Activated CD4-positive, alpha-beta T cell treated with anti-CD3 and anti-CD28 coated beads, Interleukin-2, amount 50 U/mL, for 48 hours (primary cell): ENCODE data around the gene CRAT.
"Not testable (repeated sequence)": the region's sequence is repeated elsewhere in the genome, so short reads cannot be mapped to it uniquely, and the experiment has no call there.

Experiments used
- DNase-seq, 2 experiments: peaks; one replicate each; pipeline ENCODE4 v3.0.0-alpha.2; 2020

Gene CRAT

DNA sequence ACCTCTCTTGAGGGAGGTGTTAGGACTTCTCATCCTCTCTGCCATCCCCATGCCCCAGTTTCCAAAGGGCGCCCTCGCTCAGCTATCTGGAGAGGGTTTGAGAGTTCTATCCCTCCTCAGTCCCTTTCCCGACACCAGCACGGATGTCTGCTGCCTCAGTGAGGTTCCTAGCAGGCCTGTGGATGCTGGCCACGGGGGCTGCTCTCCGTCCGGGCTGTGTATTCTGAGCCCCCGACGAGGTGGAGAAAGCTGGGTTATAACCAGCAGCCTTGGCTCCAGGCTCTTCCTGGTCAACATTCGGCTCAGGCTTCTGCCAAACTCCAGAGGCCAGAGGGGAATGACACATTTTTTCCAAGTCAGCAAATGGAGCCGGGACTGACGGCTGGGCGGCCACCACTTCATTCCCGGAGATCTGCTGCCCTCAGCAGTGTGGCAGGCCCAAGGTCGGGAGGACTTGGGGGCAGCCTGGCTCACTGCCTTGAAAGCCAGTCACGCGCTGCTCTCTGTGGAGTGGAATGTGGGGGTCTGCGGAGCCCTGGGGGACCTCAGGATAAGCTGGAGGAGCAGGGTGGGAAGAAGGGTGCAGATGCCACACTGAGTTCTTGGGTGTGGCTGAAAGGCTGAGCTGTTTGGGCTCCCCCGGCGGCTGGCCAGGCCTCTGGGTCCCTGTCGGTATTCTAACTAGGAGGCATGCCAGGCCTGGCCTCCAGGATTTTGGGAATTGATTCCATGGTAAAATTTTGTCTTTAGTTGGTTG lies 28.1 kb upstream of the CRAT start:
- DNase-seq: no peak

DNA sequence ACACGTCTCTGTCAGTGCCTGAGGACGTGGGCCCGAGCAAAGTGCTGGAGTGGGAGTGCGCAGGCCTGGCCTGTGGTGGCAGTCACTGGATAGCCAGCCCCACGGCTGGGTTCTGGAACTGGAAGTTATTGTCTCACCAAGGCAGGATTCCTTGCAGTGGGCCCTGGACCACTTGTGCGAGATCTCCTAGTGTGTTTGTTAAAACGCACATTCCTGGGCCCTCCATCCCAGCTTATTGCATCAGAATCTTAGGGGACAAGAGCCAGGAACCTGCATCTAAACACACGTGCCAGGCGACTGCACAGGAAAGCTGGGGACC lies 27.5 kb upstream of the CRAT start:
- no peak for DNase-seq

DNA sequence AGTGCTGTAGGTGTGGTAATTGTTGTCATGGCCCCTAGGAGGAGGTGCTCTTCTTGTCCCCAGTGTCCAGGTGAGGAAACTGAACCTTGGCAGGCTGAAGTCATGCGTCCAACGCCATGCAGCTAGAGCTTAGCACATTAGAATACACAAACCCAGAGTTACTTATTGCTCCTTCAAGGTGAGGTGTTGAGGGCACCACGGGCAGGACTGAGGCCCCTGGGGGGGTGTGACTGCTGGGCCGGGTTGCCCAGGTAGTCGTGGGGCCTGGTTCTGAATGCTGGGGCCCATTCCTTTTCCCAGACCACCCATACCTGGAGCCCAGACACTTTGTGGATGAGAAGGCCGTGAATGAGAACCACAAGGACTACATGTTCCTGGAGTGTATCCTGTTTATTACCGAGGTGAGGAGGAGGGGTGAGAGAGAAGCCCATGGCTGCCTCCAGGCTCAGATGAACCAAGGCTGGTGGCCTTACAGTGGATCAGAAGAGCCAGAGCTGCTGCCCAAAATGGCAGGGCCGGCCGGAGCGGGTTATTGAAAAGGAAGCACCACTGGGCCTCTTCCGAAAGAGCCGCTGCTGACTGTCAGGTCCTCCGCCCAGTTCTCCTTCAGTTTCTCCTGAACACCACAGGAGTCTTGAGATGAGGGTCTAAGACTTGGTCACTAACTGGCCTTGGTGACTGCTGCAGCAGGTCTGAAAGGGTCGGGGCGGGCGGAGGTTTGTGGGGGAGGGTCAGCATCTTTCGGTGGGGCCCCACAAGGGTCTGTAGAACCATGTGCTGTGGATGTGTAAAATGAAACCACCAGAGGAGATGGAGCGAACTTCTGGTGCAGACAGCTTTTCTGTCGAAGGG lies 26.9 kb upstream of the CRAT start:
- no peak for DNase-seq

DNA sequence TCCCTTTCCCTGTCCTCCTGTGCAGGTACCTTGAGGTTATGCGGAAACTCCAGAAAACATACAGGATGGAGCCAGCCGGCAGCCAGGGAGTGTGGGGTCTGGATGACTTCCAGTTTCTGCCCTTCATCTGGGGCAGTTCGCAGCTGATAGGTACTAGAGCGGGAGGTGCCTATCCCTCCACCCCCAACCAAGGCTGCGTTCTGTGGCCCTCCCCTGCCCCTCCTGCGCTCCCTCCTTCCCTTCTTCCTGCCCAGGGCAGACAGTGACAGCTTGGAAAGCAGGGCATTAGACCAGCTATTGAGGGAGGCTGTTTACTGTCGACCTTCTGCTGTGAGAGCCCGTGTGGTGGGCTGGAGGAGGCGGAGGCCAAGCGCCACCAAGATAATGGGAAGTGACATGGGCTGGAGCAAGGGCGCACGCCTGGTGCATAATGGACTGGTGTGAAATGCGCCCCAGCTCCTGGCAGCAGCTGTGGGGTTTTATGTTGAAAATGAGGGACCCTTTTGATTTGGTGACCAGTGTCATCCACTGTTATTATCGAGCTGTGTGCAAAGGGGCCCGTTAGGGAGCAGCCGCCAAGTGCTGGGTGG lies 25.9 kb upstream of the CRAT start:
- no peak for DNase-seq

DNA sequence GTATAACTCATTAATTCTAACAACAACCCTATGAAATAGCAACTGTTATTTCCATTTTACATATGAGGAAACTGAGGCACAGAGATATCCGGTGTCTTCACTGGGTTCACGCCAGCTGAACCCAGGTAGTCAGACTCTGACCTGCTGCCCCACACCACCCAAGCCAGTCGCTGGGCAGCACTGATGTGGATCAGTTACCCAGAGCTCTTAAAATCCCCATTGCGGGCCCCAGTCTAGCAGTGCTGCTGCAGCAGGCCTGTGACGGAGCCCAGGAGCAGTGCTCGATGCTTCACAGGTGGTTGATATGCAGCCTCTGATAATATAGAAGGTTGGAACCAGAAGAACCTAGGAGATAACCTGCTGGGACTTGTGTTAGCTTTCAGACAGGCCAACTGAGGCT lies 24.9 kb upstream of the CRAT start:
- DNase-seq: no peak

DNA sequence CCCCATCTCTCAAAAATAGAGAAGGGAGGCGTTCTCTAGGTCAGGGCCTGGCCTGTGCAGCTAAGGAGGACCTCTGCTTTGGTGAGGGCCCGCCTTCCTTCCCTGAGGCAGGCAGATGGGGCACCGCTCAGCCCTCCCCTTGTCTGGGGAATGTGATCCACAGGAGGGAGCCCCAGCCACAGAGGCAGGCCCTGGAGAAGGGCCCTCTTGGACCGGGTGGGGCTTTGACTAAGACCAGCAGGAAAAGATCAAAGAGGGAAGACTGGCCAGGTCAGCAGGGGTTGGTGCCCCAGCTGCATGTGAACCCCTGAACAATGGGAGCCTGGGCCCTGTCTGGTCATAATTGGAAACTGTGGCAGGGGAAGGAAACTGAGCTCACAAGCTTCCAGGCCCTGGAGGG lies 22.5 kb upstream of the CRAT start:
- no peak for DNase-seq

DNA sequence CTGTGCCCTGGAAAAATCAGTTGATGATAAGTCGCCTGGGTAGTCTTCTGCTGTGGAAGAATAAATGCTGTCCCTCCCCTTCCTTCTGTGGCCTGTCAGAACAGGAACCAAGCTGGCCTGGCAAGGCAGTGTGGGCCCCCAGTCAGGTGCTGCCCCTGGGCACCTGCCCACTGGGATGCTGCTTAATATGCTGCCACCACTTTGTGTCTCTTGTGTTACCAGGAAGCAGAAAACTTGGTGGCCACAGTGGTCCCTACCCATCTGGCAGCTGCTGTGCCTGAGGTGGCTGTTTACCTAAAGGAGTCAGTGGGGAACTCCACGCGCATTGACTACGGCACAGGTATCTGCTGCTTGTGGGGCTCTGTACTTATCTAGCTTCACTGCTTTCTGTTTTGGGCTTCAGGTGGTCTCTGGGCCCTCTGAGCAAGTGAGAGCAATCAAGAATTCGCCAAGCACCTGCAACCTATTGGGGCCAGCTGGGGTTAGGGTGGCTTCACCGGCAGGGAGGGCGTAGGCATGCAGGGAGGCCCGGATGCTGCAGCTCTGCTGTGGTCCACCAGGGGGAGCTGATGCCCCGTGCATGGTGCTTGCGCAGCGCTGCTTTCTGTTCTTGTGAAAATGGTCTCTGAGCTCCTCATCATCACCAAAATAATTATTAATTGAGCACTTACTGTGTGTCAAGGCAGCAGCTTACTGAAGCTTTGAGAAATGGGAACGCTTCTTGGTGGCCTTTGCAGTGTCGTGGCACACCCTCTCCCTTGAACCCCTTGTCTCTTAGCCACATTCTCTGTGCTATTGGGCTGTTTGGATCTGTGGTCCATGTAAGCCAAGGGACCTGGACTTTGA lies 20.9 kb upstream of the CRAT start:
- DNase-seq: peak; percentile 86 to 89

DNA sequence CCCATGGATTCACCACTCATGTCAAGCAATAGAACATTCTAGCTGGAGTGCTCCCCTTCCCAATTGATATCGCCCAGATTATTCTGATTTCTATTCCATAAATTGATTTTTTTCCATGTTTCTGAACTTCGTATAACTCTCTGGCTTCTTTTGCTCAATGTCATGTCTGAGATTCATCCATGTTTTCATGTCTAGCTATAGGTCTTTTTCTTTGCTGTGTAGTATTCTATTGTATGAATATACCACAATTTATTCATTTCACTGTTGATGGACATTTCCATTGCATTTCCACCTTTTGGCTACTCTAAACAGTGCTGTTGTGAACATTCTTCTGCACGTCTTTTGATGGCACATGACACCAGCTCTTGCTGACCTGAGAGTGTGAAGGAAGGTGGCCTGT lies 20.2 kb upstream of the CRAT start:
- DNase-seq: no peak

DNA sequence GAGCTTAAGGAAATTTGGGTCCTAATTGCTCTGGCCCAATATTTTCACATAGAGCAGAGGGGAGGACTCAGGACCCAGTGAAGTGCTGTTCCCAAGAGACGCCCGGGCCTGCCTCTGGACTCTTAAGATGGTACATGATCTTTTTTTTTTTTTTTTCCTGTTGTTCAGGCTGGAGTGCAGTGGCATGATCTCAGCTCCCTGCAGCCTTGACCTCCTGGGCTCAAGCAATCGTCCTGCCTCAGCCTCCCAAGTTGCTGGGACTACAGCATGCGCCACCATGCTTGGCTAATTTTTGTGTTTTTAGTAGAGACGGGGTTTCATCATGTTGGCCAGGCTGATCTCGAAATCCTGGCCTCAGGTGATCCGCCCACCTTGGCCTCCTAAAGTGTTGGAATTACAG lies 19.7 kb upstream of the CRAT start:
- DNase-seq: not testable (repeated sequence)

DNA sequence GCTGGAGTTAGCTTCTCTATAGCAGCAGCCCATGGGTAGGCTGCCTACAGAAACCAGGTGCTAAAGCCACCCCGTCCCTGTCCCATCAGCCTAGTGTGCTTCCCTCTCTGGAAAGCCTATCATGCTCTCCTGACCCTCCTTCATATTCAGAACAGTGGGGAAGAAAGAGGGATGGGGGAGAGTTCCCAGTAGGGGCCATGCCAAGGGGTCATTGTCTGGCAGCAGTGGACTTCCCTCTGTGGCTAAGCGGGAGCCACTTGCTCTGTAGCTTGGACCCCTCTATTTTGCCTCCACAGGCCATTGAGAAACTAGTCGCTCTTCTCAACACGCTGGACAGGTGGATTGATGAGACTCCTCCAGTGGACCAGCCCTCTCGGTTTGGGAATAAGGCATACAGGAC lies 18.1 kb upstream of the CRAT start:
- no peak for DNase-seq

DNA sequence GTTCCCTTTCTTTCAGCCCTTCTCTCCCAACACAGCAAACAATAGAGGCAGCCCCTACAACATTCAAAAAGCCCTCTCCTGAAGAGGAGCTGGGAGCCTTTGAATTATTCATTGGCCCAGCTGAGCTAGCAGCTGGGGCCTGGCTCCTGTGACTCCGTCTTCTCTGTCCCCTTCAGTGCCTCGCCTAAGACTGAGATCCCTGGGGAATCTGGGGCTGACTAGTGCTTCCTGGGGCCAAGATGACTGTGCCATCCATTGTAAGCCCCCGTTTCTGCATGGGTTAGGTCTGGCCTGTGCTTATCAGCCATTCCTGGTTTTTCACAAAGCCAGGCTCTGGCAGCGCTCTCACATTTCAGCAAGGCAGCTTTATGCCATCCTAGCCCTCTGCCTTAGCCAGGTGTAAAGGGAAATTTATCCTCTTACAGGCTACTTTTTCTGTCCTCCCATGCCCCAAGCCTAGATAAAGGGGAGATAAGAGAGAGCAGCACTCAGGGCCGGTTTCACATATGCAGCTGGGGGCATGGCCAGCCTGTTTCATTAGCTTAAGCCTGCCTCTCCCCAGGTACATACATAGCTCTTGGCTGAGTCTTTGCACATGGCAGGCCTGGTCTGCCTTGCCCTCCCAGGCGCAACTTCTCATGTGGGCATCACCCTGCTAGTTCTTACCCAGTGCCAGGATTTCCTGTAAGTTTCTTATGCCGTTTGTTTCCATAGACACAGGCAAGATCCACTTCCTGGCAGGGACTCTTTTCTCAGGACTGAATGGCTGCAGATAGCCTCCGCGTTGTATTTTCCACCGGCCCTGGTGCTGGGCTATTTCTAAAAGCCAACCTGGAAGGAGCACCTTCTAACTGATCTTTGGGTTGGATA lies 16.4 kb upstream of the CRAT start:
- DNase-seq: no peak

DNA sequence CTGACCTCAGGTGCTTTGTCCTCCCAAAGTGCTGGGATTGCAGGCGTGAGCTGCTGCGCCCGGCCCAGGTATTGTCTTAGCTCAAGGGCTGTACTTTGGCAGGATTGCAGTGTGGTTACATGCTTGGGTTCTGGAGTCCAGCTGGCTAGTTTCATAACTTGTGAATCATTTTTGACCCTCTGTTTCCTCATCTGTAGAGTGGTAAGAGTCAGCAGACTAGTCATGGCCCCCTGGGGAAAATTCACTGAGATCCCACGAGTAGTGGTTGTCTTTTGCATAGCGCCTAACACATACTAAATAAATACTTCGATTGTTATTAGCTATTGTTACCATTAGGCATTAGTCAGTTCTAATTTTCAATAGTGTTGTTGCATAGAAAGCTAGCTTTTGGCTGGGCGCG lies 14.9 kb upstream of the CRAT start:
- DNase-seq: no peak

DNA sequence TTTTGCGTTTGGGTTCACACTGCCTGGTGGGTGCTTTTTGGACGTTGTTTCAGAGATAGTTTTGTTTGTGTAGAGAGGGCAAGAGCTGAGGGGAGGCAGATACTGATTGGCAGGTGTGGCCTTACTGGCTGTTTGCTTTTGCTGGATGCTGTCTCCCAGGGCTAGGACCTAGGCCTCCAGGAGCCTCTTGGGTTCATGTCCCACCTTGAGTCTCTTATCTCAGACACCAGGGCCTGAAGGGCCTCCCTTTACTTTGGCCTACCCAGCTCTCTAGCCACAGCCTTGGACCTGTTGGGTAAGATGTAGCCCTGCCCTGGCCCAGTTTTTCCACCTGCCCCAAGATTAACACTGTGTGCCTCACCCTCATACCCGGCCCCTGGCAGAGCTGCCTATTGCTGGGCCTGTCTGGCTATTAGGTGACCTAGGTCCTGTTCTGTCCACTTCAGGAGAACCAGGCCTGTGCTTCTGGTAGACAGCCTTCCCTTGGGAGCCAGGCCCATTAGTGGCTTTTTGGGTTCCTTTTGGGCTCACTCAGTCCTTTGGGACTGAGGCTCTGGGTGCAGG lies 14.0 kb upstream of the CRAT start:
- no peak for DNase-seq

DNA sequence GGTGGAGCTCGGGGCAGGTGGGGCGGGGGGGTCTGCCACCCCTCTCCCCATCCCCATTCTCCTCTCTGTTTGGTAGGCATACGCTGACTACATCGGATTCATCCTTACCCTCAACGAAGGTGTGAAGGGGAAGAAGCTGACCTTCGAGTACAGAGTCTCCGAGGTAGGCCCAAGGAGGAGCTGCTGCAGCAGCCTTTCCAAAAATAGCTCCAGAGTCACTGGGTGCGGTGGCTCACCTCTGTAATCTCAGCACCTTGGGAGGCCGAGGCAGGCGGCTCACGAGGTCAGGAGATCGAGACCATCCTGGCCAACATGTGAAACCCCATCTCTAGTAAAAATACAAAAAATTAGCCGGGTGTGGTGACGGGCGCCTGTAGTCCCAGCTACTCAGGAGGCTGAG lies 12.4 kb upstream of the CRAT start:
- DNase-seq: not testable (repeated sequence)

DNA sequence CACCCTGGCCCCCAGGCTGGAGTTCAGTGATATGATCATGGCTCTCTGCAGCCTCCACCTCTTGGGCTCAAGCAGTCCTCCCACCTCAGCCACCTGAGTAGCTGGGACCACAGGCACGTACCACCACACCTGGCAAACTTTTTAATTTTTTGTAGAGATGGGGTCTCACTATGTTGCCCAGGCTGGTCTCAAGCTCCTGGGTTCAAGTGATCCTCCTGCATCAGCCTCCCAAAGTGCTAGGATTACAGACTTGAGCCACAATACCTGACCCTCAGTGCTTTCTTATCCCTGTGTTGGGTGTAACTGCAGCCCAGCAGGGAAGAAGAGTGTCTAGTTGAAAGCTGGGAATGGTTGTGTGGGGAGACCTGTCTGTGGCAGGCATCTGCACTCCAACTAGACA lies 11.5 kb upstream of the CRAT start:
- DNase-seq: no peak

DNA sequence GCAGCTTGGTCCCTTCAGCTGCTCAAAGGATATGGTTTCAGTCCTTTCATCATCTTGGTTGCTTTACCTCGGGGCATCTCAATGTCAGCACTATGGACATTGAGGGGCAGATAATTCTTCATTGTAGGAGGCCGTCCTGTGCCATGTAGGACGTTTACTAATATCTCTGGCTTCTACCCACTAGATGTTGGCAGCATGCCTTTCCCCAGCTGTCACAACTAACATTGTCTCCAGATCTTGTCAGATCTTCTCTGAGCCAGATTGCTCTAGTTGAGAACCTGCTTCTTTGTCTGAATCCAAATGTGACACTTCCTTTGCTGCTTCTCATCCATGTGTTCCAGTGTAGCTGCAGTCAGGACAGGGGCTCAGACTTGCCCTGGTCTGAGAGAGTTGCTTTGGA lies 10.9 kb upstream of the CRAT start:
- no peak for DNase-seq

DNA sequence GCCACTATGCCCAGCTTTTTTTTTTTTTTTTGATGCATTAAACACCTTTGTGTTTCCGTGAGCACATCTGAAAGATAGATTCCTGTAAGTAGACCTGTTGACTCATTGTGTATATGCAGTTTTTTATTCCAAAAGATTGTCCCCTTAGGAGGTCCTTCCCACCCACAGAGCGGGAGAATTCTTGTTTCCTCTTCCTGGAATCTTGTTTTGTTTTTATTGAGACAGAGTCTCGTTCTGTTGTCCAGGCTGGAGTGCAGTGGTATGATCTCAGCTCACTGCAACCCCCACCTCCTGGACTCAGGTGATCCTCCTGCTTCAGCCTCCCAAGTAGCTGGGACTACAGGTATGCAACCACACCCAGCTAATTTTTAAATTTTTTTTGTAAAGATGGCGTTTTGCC lies 8.2 kb upstream of the CRAT start:
- DNase-seq: no peak

DNA sequence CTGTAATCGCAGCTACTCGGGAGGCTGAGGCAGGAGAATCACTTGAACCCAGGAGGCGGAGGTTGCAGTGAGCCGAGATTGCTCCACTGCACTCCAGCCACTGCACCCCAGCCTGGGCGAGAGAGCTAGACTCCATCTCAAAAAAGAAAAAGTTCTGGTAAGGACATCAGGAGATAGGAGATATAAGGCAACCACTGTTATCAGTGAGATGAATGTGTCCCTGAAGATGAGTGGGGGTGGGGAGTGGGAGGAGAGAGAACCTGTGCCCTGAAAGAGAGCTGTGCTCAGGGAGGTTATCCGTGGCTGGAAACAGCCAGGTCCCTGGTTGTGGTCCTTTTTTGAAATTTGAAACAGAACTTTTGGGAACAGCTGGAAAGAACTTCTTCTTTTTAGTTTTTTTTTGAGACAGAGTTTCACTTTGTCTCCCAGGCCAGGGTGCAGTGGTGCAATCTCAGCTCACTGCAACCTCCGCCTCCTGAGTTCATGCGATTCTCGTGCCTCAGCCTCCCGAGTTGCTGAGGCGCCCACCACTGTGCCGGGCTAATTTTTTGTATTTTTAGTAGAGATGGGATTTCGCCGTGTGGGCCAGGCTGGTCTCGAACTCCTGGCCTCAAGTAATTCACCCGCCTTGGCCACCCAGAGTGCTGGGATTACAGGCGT lies 3.2 kb upstream of the CRAT start:
- DNase-seq: no peak

DNA sequence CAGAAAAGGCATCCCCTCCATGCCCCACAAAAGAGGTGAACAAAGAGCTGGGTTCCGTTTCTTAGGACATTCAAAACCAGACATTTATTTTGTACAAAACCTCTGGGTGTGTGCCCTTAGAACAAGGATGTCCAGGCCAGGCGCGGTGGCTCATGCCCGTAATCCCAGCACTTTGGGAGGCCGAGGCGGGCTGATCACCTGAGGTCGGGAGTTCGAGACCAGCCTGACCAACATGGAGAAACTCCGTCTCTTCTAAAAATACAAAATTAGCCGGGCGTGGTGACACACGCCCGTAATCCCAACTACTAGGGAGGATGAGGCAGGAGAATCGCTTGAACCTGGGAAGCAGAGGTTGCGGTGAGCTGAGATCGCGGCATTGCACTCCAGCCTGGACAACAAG lies 1.9 kb upstream of the CRAT start:
- not testable (repeated sequence) for DNase-seq

DNA sequence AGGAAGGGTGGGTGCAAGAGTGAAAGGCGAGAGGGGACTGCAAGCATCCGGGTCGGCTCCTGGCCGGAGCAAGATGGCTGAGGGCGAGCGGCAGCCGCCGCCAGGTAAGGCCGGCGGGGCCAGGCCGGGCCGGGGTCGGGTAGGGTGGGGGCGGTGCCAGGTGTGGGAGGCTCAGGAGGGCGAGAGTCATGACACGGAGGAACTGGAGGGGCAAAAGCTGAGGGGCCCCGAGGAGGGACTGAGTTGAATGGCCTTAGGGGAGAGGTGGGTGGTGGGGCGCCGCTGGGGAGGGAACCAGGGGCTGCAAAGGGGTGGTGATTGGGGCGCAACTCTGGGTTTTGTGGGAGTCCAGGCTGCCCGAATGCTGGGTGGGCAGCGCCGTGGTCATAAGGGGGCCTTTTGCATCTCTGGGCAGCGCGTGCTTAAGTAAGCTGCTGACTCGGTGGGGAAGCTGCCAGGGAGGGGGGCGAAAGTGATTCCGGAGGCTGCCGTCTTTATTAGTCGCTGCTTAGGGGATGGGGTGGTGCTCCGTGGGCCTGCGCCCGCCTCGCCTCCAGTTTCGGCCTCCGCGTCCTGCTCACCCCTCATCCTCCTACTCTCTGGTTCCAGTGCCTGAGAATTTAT lies 1.0 kb upstream of the CRAT start:
- DNase-seq: peak; percentile 35 to 39
